SK-N-SH (cell line): ENCODE results near the gene DLGAP5. TPM values are rescaled to one million over a fixed set of nuclear protein-coding genes. Genes with fewer than 3 reads are reported as not detected.

Source experiments
- CTCF ChIA-PET: fragments of 300-600, 350-600 bp; formaldehyde crosslinking; extraction: SDS; loops from one replicate; lab custom pipeline; 2021; lab: Yijun Ruan, JAX
- POLR2A ChIA-PET: fragments of 350-600 bp; sonication (Branson Sonifier 250); formaldehyde crosslinking; extraction: SDS; loops from one replicate; lab custom pipeline; 2020; ENCODE audit warnings: antibody characterized with exemption, inconsistent platforms; lab: Yijun Ruan, JAX
- DNase-seq: peaks from one replicate; pipeline ENCODE4 v3.0.0; 2012
- H2AFZ ChIP-seq: fragments of 200-600 bp; sonication (generic); 2 replicates; pipeline ENCODE4 v1.8.1; 2016; ENCODE audit warnings: antibody characterized with exemption, mild to moderate bottlenecking, low read depth
- H3F3A ChIP-seq: fragments of 200-600 bp; sonication (generic); replicated peaks from 2 replicates; pipeline ENCODE3; 2016; ENCODE audit warnings: antibody characterized with exemption, mild to moderate bottlenecking; ENCODE audit not compliant: insufficient read depth
- H3K27ac ChIP-seq, 2 experiments: fragments of 200-500 bp in 1 of 2; fragments of 200-600 bp in 1 of 2; sonication (Bioruptor generic) in 1 of 2; sonication (generic), shearing (Covaris generic) in 1 of 2; 2 replicates each; pipeline versions ENCODE4 v1.5.1 to v1.6.1; 2014 to 2016; ENCODE audit warnings: low read depth in 2 of 2, inconsistent platforms in 1 of 2, low read length in 1 of 2, mild to moderate bottlenecking in 1 of 2, mixed read lengths in 1 of 2
- H3K27me3 ChIP-seq: fragments of 200-600 bp; sonication (generic), shearing (Covaris generic); 2 replicates; pipeline ENCODE4 v1.6.1; 2016; ENCODE audit warnings: mixed run types; ENCODE audit not compliant: insufficient read depth
- H3K36me3 ChIP-seq, 2 experiments: fragments of 200-500 bp in 1 of 2; fragments of 200-600 bp in 1 of 2; sonication (Bioruptor generic) in 1 of 2; sonication (generic) in 1 of 2; replicated peaks in 1 of 2; 2 replicates each; pipeline versions ENCODE3 to v1.5.1; 2014 to 2016; ENCODE audit warnings: low read length in 1 of 2, mild to moderate bottlenecking in 1 of 2; ENCODE audit not compliant: insufficient read depth in 2 of 2, control insufficient read depth in 1 of 2
- H3K4me1 ChIP-seq, 2 experiments: fragments of 200-500 bp in 1 of 2; fragments of 200-600 bp in 1 of 2; sonication (Bioruptor generic) in 1 of 2; sonication (generic), shearing (Covaris generic) in 1 of 2; 2 replicates each; pipeline versions ENCODE4 v1.5.1 to v1.6.1; 2014 to 2016; ENCODE audit warnings: low read depth in 1 of 2, low read length in 1 of 2, mixed run types in 1 of 2; ENCODE audit not compliant: insufficient read depth in 2 of 2, control insufficient read depth in 1 of 2
- H3K4me2 ChIP-seq: fragments of 200-600 bp; sonication (generic), shearing (Covaris generic); 2 replicates; pipeline ENCODE4 v1.6.1; 2017; ENCODE audit warnings: mixed run types
- H3K4me3 ChIP-seq, 2 experiments: fragments of 200-500 bp in 1 of 2; fragments of 200-600 bp in 1 of 2; sonication (Bioruptor generic) in 1 of 2; sonication (generic), shearing (Covaris generic) in 1 of 2; 2 replicates each; pipeline versions ENCODE4 v1.5.1 to v1.8.1; 2014 to 2016; ENCODE audit warnings: low read depth in 2 of 2, inconsistent platforms in 1 of 2, low read length in 1 of 2, mild to moderate bottlenecking in 1 of 2, mixed read lengths in 1 of 2, moderate library complexity in 1 of 2
- H3K79me2 ChIP-seq: fragments of 200-600 bp; sonication (generic); 2 replicates; pipeline ENCODE4 v1.8.1; 2017; ENCODE audit warnings: mild to moderate bottlenecking; ENCODE audit not compliant: insufficient read depth
- H3K9ac ChIP-seq: fragments of 200-600 bp; sonication (generic); 2 replicates; pipeline ENCODE4 v1.6.1; 2017; ENCODE audit warnings: mixed run types
- H3K9me2 ChIP-seq: fragments of 200-600 bp; sonication (generic); 2 replicates; pipeline ENCODE4 v1.6.1; 2017; ENCODE audit warnings: mixed run types
- H3K9me3 ChIP-seq: fragments of 200-600 bp; sonication (generic); 2 replicates; pipeline ENCODE4 v1.6.1; 2017; ENCODE audit warnings: mixed run types, mild to moderate bottlenecking, moderate library complexity
- H4K20me1 ChIP-seq: fragments of 200-600 bp; sonication (generic); 2 replicates; pipeline ENCODE4 v1.6.1; 2017; ENCODE audit warnings: mild to moderate bottlenecking, mixed run types; ENCODE audit not compliant: insufficient read depth
- EZH2phosphoT487 ChIP-seq: fragments of 200-600 bp; sonication (generic); IDR thresholded peaks from 2 replicates; pipeline ENCODE4 v1.6.1; 2017; ENCODE audit warnings: low read depth, mixed run types, mild to moderate bottlenecking, antibody characterized with exemption, moderate library complexity, borderline replicate concordance
- FOXM1 ChIP-seq: IDR thresholded peaks from 2 replicates; pipeline ENCODE4 v1.4.0; 2012; ENCODE audit warnings: low read depth, mild to moderate bottlenecking
- GABPA ChIP-seq: IDR thresholded peaks from 2 replicates; pipeline ENCODE4 v1.4.0; 2012; ENCODE audit warnings: low read depth, mild to moderate bottlenecking
- GATA2 ChIP-seq: sonication (generic); formaldehyde crosslinking; IDR thresholded peaks from 2 replicates; pipeline ENCODE4 v1.5.0; 2020; ENCODE audit warnings: mild to moderate bottlenecking, missing genetic modification reagents
- MEF2A ChIP-seq: IDR thresholded peaks from 2 replicates; pipeline ENCODE4 v1.4.0; 2012; ENCODE audit warnings: low read depth, borderline replicate concordance
- MXI1 ChIP-seq: IDR thresholded peaks from 2 replicates; pipeline ENCODE4 v1.6.1; 2012; ENCODE audit warnings: mild to moderate bottlenecking, low read depth, low read length, improper control_type of control experiment
- NFIC ChIP-seq: IDR thresholded peaks from 2 replicates; pipeline ENCODE4 v1.4.0; 2012; ENCODE audit warnings: borderline replicate concordance
- NRF1 ChIP-seq: IDR thresholded peaks from 2 replicates; pipeline ENCODE4 v1.6.1; 2012; ENCODE audit warnings: low read depth, mild to moderate bottlenecking, low read length
- POLR2AphosphoS5 ChIP-seq: IDR thresholded peaks from 2 replicates; pipeline ENCODE4 v1.6.1; 2012; ENCODE audit warnings: low read depth, low read length
- RAD21 ChIP-seq: IDR thresholded peaks from 2 replicates; pipeline ENCODE4 v1.6.1; 2012; ENCODE audit warnings: mild to moderate bottlenecking, low read length
- RCOR1 ChIP-seq: fragments of 150-350 bp; IDR thresholded peaks from 2 replicates; pipeline ENCODE4 v1.6.1; 2017; ENCODE audit warnings: antibody characterized with exemption, low read length
- RFX5 ChIP-seq: IDR thresholded peaks from 2 replicates; pipeline ENCODE4 v1.6.1; 2012; ENCODE audit warnings: mild to moderate bottlenecking, improper control_type of control experiment, low read length
- SMC3 ChIP-seq: IDR thresholded peaks from 2 replicates; pipeline ENCODE4 v1.6.1; 2012; ENCODE audit warnings: low read depth, low read length, improper control_type of control experiment
- TAF1 ChIP-seq: IDR thresholded peaks from 2 replicates; pipeline ENCODE4 v1.6.1; 2012; ENCODE audit warnings: low read depth, mild to moderate bottlenecking, low read length, moderate library complexity, borderline replicate concordance
- TCF12 ChIP-seq: IDR thresholded peaks from 2 replicates; pipeline ENCODE4 v1.4.0; 2012
- TEAD4 ChIP-seq: IDR thresholded peaks from 2 replicates; pipeline ENCODE4 v1.4.0; 2012; ENCODE audit warnings: mild to moderate bottlenecking, borderline replicate concordance; ENCODE audit not compliant: insufficient read depth
- WGBS: methylation state at CpG from one replicate; pipeline ENCODE4 v1.1.6; 2017; ENCODE audit warnings: low lambda C conversion rate; 5-methylcytosine and 5-hydroxymethylcytosine counted together
- polyA plus RNA-seq, 3 experiments: library from polyadenylated mRNA; depleted of rRNA; stranded (reverse); fragments of >200 nt; gene quantifications; 2 replicates each; pipeline ENCODE4 v1.2.3, GENCODE V29; 2012
- TF ChIP-seq, protein P1 (sequence below): IDR thresholded peaks from 2 replicates; pipeline ENCODE4 v1.4.0; 2012; ENCODE audit warnings: low read depth, borderline replicate concordance
- TF ChIP-seq, protein P2 (sequence below): IDR thresholded peaks from 2 replicates; pipeline ENCODE4 v1.4.0; 2012; ENCODE audit warnings: low read depth
- TF ChIP-seq, protein P3 (sequence below): IDR thresholded peaks from 2 replicates; pipeline ENCODE4; 2012
- TF ChIP-seq, protein P4 (sequence below): IDR thresholded peaks from 2 replicates; pipeline ENCODE4 v1.6.1; 2012; ENCODE audit warnings: mild to moderate bottlenecking, low read depth, low read length, moderate library complexity

Gene DLGAP5
- polyA plus RNA-seq, 1 of the 3 experiments (the other 2 are of a cell fraction) = 6.4 TPM

DNA sequence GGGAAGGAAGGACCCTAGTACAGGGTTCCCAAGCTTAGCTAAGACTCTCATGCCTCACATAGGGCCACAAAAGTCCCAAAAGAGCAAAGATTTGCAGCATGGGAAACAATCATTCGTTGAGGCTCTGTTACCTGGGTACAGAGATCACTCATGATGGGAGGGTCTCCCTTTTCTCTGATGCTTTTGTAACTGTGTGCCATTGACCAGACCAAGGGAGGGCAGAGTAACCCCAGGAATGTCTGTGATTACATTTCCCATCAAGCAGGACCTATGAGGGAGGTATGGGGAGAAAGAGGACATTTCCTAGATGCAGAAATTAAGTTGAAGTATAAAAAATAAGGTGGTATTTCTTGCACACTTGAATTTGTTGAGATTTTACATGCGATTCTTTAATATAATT, 16.4 kb upstream of the DLGAP5 start:
- Histone ChIP-seq H3K4me3 (no peak overlapping the region), H4K20me1 (no peaks in the 10 kb centered on the region), H3K4me2 (no peak overlapping the region), H3K36me3 (no peaks in the 10 kb centered on the region), H3F3A (no peaks in the 10 kb centered on the region), H3K9me2 (no peaks in the 10 kb centered on the region), H3K9me3 (no peaks in the 10 kb centered on the region), H3K79me2 (no peaks in the 10 kb centered on the region), H3K27ac (no peak overlapping the region), H2AFZ (no peak overlapping the region), H3K4me1 (no peaks in the 10 kb centered on the region), H3K9ac (no peak overlapping the region), H3K27me3 (no peaks in the 10 kb centered on the region)
- POLR2A ChIA-PET = no interaction called here
- TF ChIP-seq, protein P1, sequence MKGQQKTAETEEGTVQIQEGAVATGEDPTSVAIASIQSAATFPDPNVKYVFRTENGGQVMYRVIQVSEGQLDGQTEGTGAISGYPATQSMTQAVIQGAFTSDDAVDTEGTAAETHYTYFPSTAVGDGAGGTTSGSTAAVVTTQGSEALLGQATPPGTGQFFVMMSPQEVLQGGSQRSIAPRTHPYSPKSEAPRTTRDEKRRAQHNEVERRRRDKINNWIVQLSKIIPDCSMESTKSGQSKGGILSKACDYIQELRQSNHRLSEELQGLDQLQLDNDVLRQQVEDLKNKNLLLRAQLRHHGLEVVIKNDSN = no peak
- no peak for TF ChIP-seq NFIC
- TF ChIP-seq TCF12 = no peak
- no peak for TF ChIP-seq SMC3
- TF ChIP-seq RCOR1 = no peak
- no peak for TF ChIP-seq TAF1
- no peak for TF ChIP-seq NRF1
- TF ChIP-seq POLR2AphosphoS5 = no peak
- TF ChIP-seq EZH2phosphoT487 = no peak
- TF ChIP-seq, protein P2, sequence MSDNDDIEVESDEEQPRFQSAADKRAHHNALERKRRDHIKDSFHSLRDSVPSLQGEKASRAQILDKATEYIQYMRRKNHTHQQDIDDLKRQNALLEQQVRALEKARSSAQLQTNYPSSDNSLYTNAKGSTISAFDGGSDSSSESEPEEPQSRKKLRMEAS = no peak
- no peak for TF ChIP-seq GABPA
- TF ChIP-seq, protein P3, sequence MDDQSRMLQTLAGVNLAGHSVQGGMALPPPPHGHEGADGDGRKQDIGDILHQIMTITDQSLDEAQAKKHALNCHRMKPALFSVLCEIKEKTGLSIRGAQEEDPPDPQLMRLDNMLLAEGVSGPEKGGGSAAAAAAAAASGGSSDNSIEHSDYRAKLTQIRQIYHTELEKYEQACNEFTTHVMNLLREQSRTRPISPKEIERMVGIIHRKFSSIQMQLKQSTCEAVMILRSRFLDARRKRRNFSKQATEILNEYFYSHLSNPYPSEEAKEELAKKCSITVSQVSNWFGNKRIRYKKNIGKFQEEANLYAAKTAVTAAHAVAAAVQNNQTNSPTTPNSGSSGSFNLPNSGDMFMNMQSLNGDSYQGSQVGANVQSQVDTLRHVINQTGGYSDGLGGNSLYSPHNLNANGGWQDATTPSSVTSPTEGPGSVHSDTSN = no peak
- no peak for TF ChIP-seq MEF2A
- TF ChIP-seq RFX5 = no peak
- no peak for TF ChIP-seq FOXM1
- no peak for TF ChIP-seq MXI1
- TF ChIP-seq GATA2 (CRISPR knock-in tag) = no peak
- TF ChIP-seq TEAD4 = no peak
- TF ChIP-seq, protein P4, sequence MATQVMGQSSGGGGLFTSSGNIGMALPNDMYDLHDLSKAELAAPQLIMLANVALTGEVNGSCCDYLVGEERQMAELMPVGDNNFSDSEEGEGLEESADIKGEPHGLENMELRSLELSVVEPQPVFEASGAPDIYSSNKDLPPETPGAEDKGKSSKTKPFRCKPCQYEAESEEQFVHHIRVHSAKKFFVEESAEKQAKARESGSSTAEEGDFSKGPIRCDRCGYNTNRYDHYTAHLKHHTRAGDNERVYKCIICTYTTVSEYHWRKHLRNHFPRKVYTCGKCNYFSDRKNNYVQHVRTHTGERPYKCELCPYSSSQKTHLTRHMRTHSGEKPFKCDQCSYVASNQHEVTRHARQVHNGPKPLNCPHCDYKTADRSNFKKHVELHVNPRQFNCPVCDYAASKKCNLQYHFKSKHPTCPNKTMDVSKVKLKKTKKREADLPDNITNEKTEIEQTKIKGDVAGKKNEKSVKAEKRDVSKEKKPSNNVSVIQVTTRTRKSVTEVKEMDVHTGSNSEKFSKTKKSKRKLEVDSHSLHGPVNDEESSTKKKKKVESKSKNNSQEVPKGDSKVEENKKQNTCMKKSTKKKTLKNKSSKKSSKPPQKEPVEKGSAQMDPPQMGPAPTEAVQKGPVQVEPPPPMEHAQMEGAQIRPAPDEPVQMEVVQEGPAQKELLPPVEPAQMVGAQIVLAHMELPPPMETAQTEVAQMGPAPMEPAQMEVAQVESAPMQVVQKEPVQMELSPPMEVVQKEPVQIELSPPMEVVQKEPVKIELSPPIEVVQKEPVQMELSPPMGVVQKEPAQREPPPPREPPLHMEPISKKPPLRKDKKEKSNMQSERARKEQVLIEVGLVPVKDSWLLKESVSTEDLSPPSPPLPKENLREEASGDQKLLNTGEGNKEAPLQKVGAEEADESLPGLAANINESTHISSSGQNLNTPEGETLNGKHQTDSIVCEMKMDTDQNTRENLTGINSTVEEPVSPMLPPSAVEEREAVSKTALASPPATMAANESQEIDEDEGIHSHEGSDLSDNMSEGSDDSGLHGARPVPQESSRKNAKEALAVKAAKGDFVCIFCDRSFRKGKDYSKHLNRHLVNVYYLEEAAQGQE = no peak
- no peak for TF ChIP-seq RAD21
- no peak for DNase-seq
- 51% methylated on average over 2 of the region's 2 CpGs for WGBS
- CTCF ChIA-PET = interaction anchor here (0.8 to 2.5 kb wide), 5 partner anchors 10 to 147 kb away, joined by 3 to 8 read pairs (median 3); no protein-coding TSS in a partner anchor
